Cardiac muscle cell (in vitro differentiated cells and primary cell): ENCODE data around the gene OOEP. TPM values are rescaled to one million over a fixed set of nuclear protein-coding genes. Genes with fewer than 3 reads are reported as not detected.

Source experiments
- DNase-seq, 2 donors: peaks; one replicate each; pipeline versions ENCODE4 v3.0.0 to v3.0.0-alpha.2; 2010 to 2017; ENCODE audit warnings: low read depth in 1 of 2, low spot score in 1 of 2
- H3K27ac ChIP-seq: fragments of 200-600 bp; sonication (generic); 2 replicates; pipeline ENCODE4 v1.5.1; 2016
- H3K27me3 ChIP-seq: fragments of 200-600 bp; sonication (generic); 2 replicates; pipeline ENCODE4 v1.6.0; 2016; ENCODE audit warnings: control low read depth
- H3K36me3 ChIP-seq: fragments of 200-600 bp; sonication (generic); 2 replicates; pipeline ENCODE4 v1.5.1; 2016; ENCODE audit warnings: control low read depth
- H3K4me1 ChIP-seq: fragments of 200-600 bp; sonication (generic); 2 replicates; pipeline ENCODE4 v1.8.1; 2017; ENCODE audit warnings: low read depth, mild to moderate bottlenecking, mixed run types
- H3K4me3 ChIP-seq: fragments of 200-600 bp; sonication (generic); 2 replicates; pipeline ENCODE4 v1.5.1; 2016; ENCODE audit warnings: mild to moderate bottlenecking
- H3K9me3 ChIP-seq: fragments of 200-600 bp; sonication (generic); 2 replicates; pipeline ENCODE4 v1.5.1; 2017; ENCODE audit warnings: low read depth, mild to moderate bottlenecking, control low read depth
- polyA plus RNA-seq: library from polyadenylated mRNA; unstranded; fragments of >200 nt; fragmentation: Nextera tagmentation; extraction: Ambion mirVana; gene quantifications from 2 replicates; pipeline ENCODE4 v1.2.1, GENCODE V29; 2016
- total RNA-seq: library from RNA; depleted of rRNA; stranded (reverse); fragments of >200 nt; gene quantifications from 2 replicates; pipeline ENCODE4 v1.2.3, GENCODE V29; 2016
- TF ChIP-seq, protein P1 (sequence below): IDR thresholded peaks from 2 replicates; pipeline ENCODE4 v1.5.1; 2012; ENCODE audit warnings: low read depth, mild to moderate bottlenecking, low read length

Gene OOEP
- total and polyA plus RNA-seq, 2 experiments from 2014 or later, result not detected

DNA sequence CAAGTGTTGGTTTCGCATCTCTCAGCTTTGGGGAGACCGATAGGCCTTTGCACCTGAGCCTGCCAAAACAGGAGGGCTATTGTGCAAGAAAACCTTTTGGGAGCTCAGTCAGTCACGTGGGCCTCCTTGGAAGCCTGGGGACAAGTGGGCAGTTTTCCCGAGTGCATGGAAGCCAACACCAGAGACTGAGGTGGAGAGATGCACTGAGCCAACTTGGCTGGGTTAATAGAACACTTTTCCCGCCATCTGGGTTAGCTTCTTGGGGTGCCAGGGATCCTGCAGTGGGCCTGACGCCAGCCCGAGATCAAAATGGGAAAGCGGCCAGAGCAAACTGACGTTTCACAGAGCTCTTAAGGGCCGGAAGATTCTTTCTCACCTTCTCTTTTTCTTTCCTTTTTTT lies 2.8 kb upstream of the OOEP start:
- no peaks in the 10 kb centered on the region for H3K27me3 ChIP-seq
- H3K36me3 ChIP-seq, result no peaks in the 10 kb centered on the region
- DNase-seq, result no peak
- H3K9me3 ChIP-seq, result no peaks in the 10 kb centered on the region
- TF ChIP-seq, protein P1, sequence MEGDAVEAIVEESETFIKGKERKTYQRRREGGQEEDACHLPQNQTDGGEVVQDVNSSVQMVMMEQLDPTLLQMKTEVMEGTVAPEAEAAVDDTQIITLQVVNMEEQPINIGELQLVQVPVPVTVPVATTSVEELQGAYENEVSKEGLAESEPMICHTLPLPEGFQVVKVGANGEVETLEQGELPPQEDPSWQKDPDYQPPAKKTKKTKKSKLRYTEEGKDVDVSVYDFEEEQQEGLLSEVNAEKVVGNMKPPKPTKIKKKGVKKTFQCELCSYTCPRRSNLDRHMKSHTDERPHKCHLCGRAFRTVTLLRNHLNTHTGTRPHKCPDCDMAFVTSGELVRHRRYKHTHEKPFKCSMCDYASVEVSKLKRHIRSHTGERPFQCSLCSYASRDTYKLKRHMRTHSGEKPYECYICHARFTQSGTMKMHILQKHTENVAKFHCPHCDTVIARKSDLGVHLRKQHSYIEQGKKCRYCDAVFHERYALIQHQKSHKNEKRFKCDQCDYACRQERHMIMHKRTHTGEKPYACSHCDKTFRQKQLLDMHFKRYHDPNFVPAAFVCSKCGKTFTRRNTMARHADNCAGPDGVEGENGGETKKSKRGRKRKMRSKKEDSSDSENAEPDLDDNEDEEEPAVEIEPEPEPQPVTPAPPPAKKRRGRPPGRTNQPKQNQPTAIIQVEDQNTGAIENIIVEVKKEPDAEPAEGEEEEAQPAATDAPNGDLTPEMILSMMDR, result no peak
- no peaks in the 10 kb centered on the region for H3K4me1 ChIP-seq
- H3K27ac ChIP-seq, result no peak overlapping the region
- no peak overlapping the region for H3K4me3 ChIP-seq

DNA sequence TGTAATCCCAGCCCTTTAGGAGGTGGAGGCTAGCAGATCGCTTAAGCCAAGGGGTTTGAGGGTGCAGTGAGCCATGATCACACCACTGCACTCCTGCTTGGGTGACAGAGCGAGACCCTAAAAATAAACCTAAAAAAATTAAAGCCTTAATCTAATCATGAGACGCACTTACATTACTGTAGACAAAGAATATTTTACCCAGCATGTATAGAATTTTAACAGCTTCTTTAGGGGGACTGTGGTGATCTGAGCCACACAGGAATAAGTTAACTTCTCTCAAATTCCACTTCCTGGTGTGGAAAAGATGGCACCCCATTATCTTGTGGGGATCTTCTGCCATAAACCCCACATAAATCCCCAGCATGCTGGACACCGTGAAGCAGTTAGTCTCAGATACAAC lies 2.3 kb upstream of the OOEP start:
- Histone ChIP-seq H3K27me3 (no peaks in the 10 kb centered on the region), H3K4me3 (no peak overlapping the region)
- TF ChIP-seq, protein P1, result no peak

DNA sequence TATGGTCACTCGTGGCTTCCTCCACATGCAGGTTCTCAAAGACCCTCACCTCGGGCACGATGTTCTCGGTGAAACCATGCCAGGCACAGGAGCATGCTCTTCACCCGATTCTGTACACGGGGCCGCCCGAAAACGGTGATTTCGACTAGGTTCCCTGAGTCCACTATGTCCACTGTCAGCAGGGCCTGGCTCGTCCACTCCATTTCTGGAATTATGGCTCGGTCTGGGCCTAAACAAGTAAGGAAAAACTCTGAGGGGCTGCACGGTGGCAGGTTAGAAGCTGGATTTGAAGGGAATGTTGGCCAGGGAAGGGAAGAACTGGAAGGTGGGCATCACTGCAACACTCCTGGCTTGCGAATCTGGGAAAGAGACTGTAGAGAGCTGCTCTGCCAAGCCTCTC lies 540 bp downstream of the OOEP start:
- no peak for DNase-seq
- Histone ChIP-seq H3K4me1 (no peaks in the 10 kb centered on the region), H3K36me3 (no peaks in the 10 kb centered on the region), H3K27me3 (no peaks in the 10 kb centered on the region), H3K27ac (no peak overlapping the region), H3K9me3 (no peaks in the 10 kb centered on the region), H3K4me3 (no peak overlapping the region)
- TF ChIP-seq, protein P1, result no peak

More for the DNA sequence above, 2.3 kb upstream of the OOEP start:
- Histone ChIP-seq H3K36me3 (no peaks in the 10 kb centered on the region), H3K4me1 (no peaks in the 10 kb centered on the region), H3K9me3 (no peaks in the 10 kb centered on the region), H3K27ac (no peak overlapping the region)
- no peak for DNase-seq

DNA sequence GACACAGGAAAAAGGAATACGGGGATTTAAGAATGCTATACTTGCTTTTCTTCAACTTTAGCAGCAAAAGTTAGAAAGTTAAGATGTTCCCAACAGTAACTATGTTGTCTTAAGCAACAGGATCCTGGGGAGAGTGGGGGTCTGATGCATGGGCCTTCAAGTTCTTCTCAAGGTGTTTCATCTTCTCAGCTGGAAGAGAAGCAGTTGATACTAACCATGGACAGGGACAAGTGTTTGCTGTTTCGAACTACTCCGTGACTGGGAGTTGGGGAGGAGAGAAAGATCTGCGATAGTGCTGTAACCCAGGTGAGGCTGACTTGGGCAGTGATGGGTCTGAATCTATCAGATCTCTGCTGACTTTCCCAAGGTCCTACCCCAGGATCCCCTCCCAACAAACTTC lies 1.0 kb downstream of the OOEP start:
- TF ChIP-seq, protein P1, result no peak
- no peaks in the 10 kb centered on the region for H3K36me3 ChIP-seq

DNA sequence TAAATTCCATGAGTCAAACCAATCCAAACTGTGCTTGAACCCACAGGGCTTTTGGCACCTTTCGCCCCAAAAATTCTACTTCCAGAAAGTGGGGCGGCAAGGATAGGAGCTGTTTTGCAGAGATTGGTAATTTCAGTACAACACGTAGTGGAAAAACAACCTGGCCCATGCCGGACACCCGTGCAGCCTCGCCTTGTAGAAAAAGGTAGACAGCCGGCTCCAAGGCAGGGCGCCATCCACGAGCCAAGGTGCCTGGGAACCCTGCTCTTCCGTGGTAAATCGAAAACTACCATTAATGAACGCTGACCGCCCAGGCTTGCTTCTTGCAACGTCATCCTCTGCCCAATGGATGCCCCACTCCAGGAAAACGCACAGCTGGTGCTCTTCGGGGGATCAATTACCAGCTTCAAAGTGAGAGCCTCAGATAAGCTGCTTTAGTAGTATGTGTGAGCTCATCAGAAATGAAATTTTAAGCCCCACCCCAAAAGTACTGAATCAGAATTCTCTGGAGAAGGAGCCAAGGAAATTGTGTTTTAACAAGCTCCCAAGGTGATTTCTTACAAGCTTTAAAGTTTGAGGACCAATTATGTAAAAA lies 1.8 kb downstream of the OOEP start:
- Histone ChIP-seq H3K36me3 (no peaks in the 10 kb centered on the region), H3K27me3 (no peaks in the 10 kb centered on the region), H3K9me3 (no peaks in the 10 kb centered on the region), H3K27ac (no peak overlapping the region), H3K4me1 (no peaks in the 10 kb centered on the region), H3K4me3 (no peak overlapping the region)
- no peak for DNase-seq
- TF ChIP-seq, protein P1, result no peak

More for the DNA sequence above, 1.0 kb downstream of the OOEP start:
- no peaks in the 10 kb centered on the region for H3K9me3 ChIP-seq
- DNase-seq, result no peak
- H3K4me3 ChIP-seq, result no peak overlapping the region
- no peaks in the 10 kb centered on the region for H3K27me3 ChIP-seq
- no peak overlapping the region for H3K27ac ChIP-seq
- H3K4me1 ChIP-seq, result no peaks in the 10 kb centered on the region

DNA sequence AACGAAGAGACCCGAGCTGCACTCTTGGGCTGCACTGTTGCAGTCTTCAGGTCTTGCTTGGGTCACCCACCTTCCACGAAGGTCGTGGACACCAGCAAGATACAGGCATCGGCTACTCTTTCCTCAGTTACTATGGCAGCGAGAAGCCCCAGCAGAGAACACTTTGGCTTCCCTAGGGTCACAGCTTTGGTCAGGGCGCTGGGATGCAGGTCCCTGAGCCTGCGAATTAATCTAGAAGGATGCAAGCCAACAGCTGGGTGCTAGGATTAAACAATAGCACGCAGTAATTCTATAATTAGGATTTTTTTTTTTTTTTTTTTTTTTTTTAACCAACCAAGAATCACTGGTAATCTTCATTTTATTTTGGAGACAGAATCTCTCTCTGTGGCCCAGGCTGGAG lies 5.1 kb downstream of the OOEP start:
- TF ChIP-seq, protein P1, result no peak
- Histone ChIP-seq H3K27me3 (no peaks in the 10 kb centered on the region), H3K27ac (no peak overlapping the region), H3K9me3 (no peaks in the 10 kb centered on the region), H3K4me3 (no peak overlapping the region), H3K36me3 (no peaks in the 10 kb centered on the region), H3K4me1 (no peaks in the 10 kb centered on the region)
- DNase-seq, result no peak
